Osteoblast (primary cell): ENCODE data around the gene KCTD10. TPM values are rescaled to one million over a fixed set of nuclear protein-coding genes. Genes with fewer than 3 reads are reported as not detected.
"Not testable (repeated sequence)": the region's sequence is repeated elsewhere in the genome, so short reads cannot be mapped to it uniquely, and the experiment has no call there.

Experiments
- DNase-seq: peaks from one replicate; pipeline ENCODE4 v3.0.0; 2011; ENCODE audit warnings: low spot score, mixed read lengths; ENCODE audit not compliant: insufficient read length; ENCODE audit errors: missing footprints
- H2AFZ ChIP-seq: 2 replicates; pipeline ENCODE4 v1.6.0; 2011; ENCODE audit warnings: mild to moderate bottlenecking, low read length
- H3K27ac ChIP-seq: 2 replicates; pipeline ENCODE4 v1.5.1; 2011; ENCODE audit warnings: mild to moderate bottlenecking, low read depth, low read length, moderate library complexity
- H3K27me3 ChIP-seq: 2 replicates; pipeline ENCODE4 v1.6.0; 2012; ENCODE audit warnings: mild to moderate bottlenecking, control low read depth, inconsistent platforms, low read length, moderate library complexity; ENCODE audit not compliant: insufficient read depth
- H3K36me3 ChIP-seq: 2 replicates; pipeline ENCODE4 v1.5.1; 2011; ENCODE audit warnings: mild to moderate bottlenecking, low read length, control low read depth, moderate library complexity; ENCODE audit not compliant: insufficient read depth
- H3K4me1 ChIP-seq: 2 replicates; pipeline ENCODE4 v1.5.1; 2011; ENCODE audit warnings: mild to moderate bottlenecking, low read length, control low read depth, moderate library complexity; ENCODE audit not compliant: insufficient read depth
- H3K4me2 ChIP-seq: 2 replicates; pipeline ENCODE4 v1.6.0; 2011; ENCODE audit warnings: mild to moderate bottlenecking, low read length; ENCODE audit not compliant: insufficient read depth
- H3K4me3 ChIP-seq: fragments of 200-600 bp; sonication (generic); 3 replicates; pipeline ENCODE4 v1.5.1; 2012; ENCODE audit warnings: mild to moderate bottlenecking, low read length, inconsistent platforms; ENCODE audit not compliant: insufficient read depth
- H3K79me2 ChIP-seq: 2 replicates; pipeline ENCODE4 v1.6.0; 2012; ENCODE audit warnings: mild to moderate bottlenecking, low read length, control low read depth, inconsistent platforms; ENCODE audit not compliant: insufficient read depth
- H3K9me3 ChIP-seq: 2 replicates; pipeline ENCODE4 v1.5.1; 2011; ENCODE audit warnings: low read depth, low read length, control low read depth
- H4K20me1 ChIP-seq: 2 replicates; pipeline ENCODE4 v1.6.0; 2012; ENCODE audit warnings: mild to moderate bottlenecking, low read length, control low read depth; ENCODE audit not compliant: insufficient read depth
- CTCF ChIP-seq: IDR thresholded peaks from 2 replicates; pipeline ENCODE4 v1.5.1; 2011; ENCODE audit warnings: mild to moderate bottlenecking, low read depth, low read length, moderate library complexity; ENCODE audit errors: extremely low read depth
- total RNA-seq: library from RNA; depleted of rRNA; stranded (reverse); fragments of >200 nt; gene quantifications from 2 replicates; pipeline ENCODE4 v1.2.3, GENCODE V29; 2012

KCTD10 gene
- total RNA-seq, 1 donor: 102 TPM

GRCh38 chr12:109433618-109434017 is 43.5 kb downstream of the KCTD10 start:
- no peak overlapping the region for H3K4me2 ChIP-seq
- DNase-seq: no peak
- H3K27me3 ChIP-seq: no peaks in the 10 kb centered on the region
- no peak overlapping the region for H3K4me3 ChIP-seq
- H2AFZ ChIP-seq: no peak overlapping the region
- H3K79me2 ChIP-seq: no peaks in the 10 kb centered on the region
- no peaks in the 10 kb centered on the region for H3K9me3 ChIP-seq
- TF ChIP-seq CTCF: peak; percentile 43
- peaks cover 13% of the 10 kb centered on the region for H3K4me1 ChIP-seq
- no peak overlapping the region for H3K27ac ChIP-seq
- no peaks in the 10 kb centered on the region for H4K20me1 ChIP-seq
- H3K36me3 ChIP-seq: no peaks in the 10 kb centered on the region

DNA sequence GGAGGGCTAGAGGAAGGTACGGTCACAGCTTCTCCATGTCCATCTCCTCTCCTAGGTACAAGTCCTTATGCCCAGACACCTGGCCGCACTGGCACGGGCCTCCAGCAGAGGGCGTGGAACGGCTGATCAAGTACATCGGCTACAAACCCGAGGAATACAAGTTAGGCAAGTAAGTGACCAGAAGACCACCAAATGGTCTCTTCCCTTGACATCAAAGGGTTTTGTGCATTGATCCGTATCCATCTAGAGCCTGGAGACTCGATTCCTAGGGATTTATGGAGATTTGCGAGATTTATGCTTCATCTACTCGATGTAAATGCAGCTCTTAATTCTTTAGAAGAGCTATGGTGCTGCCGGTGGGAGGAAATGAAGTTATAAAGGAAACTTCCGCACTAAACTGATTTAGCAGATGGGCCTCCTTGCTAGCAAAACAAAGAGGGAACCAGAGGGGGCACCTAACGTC is 44.2 kb downstream of the KCTD10 start:
- DNase-seq: no peak
- TF ChIP-seq CTCF: peak; percentile 89
- no peaks in the 10 kb centered on the region for H3K27me3 ChIP-seq
- H3K9me3 ChIP-seq: no peaks in the 10 kb centered on the region
- H3K4me2 ChIP-seq: no peak overlapping the region
- no peaks in the 10 kb centered on the region for H3K79me2 ChIP-seq
- no peaks in the 10 kb centered on the region for H3K36me3 ChIP-seq
- H2AFZ ChIP-seq: peak overlapping the region; percentile 76
- no peaks in the 10 kb centered on the region for H4K20me1 ChIP-seq
- peaks cover 10% of the 10 kb centered on the region for H3K4me1 ChIP-seq
- no peak overlapping the region for H3K4me3 ChIP-seq
- no peak overlapping the region for H3K27ac ChIP-seq

DNA sequence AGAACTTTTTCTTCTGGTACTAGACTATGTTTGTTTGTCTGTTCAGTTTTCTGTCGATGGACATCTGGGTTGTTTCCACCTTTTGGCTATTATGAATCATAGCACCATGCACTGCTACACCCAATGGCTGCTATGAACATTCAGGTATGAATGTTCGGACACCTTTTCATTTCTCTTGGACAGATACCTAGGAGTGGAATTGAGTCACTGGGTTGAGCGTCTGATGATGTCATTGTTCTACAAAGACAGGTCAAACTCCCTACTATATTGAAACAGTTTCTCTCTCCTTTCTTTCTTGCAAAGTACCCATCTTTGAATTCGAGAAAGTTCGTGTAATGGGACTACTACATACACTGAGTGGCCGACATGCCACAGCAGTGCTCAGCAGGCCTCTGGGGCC is 44.7 kb downstream of the KCTD10 start:
- TF ChIP-seq CTCF: no peak
- no peak for DNase-seq
- Histone ChIP-seq H3K4me3 (no peak overlapping the region), H4K20me1 (no peaks in the 10 kb centered on the region), H3K27ac (no peak overlapping the region), H3K79me2 (no peaks in the 10 kb centered on the region), H2AFZ (no peak overlapping the region), H3K4me2 (no peak overlapping the region), H3K9me3 (no peaks in the 10 kb centered on the region), H3K4me1 (peaks cover 9% of the 10 kb centered on the region), H3K36me3 (no peaks in the 10 kb centered on the region), H3K27me3 (no peaks in the 10 kb centered on the region)

GRCh38 chr12:109430244-109430643 is 46.9 kb downstream of the KCTD10 start:
- Histone ChIP-seq H3K4me1 (peaks cover 3% of the 10 kb centered on the region), H2AFZ (no peak overlapping the region), H3K4me2 (no peak overlapping the region), H3K4me3 (no peak overlapping the region), H3K9me3 (no peaks in the 10 kb centered on the region), H3K79me2 (no peaks in the 10 kb centered on the region), H4K20me1 (no peaks in the 10 kb centered on the region), H3K27me3 (no peaks in the 10 kb centered on the region), H3K27ac (no peak overlapping the region), H3K36me3 (no peaks in the 10 kb centered on the region)
- no peak for TF ChIP-seq CTCF
- DNase-seq: no peak

GRCh38 chr12:109428804-109429203 is 48.3 kb downstream of the KCTD10 start:
- DNase-seq, H2AFZ ChIP-seq, H3K4me1 ChIP-seq, H3K4me3 ChIP-seq, H3K79me2 ChIP-seq, H3K27me3 ChIP-seq, H3K4me2 ChIP-seq, H4K20me1 ChIP-seq, H3K9me3 ChIP-seq, H3K27ac ChIP-seq, H3K36me3 ChIP-seq: not testable (repeated sequence)
